Neural cell (in vitro differentiated cells): ENCODE measurements around the gene CABP1. TPM values are rescaled to one million over a fixed set of nuclear protein-coding genes. Genes with fewer than 3 reads are reported as not detected.
"Not testable (repeated sequence)": the region's sequence is repeated elsewhere in the genome, so short reads cannot be mapped to it uniquely, and the experiment has no call there.

Experiments used
- H2AFZ ChIP-seq: fragments of 200-600, 300-800 bp; sonication (generic), shearing (Covaris generic); 2 replicates; pipeline ENCODE4 v1.6.0; 2014; ENCODE audit warnings: low read depth, mild to moderate bottlenecking, antibody characterized with exemption, low read length, moderate library complexity
- H3F3A ChIP-seq: fragments of 200-600 bp; shearing (Covaris generic); 2 replicates; pipeline ENCODE4 v1.6.1; 2016; ENCODE audit warnings: mild to moderate bottlenecking, moderate library complexity, mixed read lengths, antibody characterized with exemption, low read length; ENCODE audit not compliant: insufficient read depth, poor library complexity, severe bottlenecking
- H3K27ac ChIP-seq: fragments of 200-600, 300-800 bp; sonication (generic), shearing (Covaris generic); 2 replicates; pipeline ENCODE4 v1.5.1; 2014; ENCODE audit warnings: mild to moderate bottlenecking, low read length, moderate library complexity
- H3K27me3 ChIP-seq: fragments of 300-800, 200-600 bp; sonication (generic), shearing (Covaris generic); 2 replicates; pipeline ENCODE4 v1.6.0; 2014; ENCODE audit warnings: mild to moderate bottlenecking, low read depth, low read length, moderate library complexity; ENCODE audit not compliant: insufficient read depth
- H3K36me3 ChIP-seq: fragments of 300-800, 200-600 bp; sonication (generic), shearing (Covaris generic); 2 replicates; pipeline ENCODE4 v1.5.1; 2014; ENCODE audit warnings: mild to moderate bottlenecking, antibody characterized with exemption, low read length, moderate library complexity; ENCODE audit not compliant: insufficient read depth
- H3K4me2 ChIP-seq: fragments of 300-800, 200-600 bp; sonication (generic), shearing (Covaris generic); 2 replicates; pipeline ENCODE4 v1.6.0; 2014; ENCODE audit warnings: mild to moderate bottlenecking, low read length
- H3K4me3 ChIP-seq: fragments of 300-800, 200-600 bp; sonication (generic), shearing (Covaris generic); 2 replicates; pipeline ENCODE4 v1.5.1; 2014; ENCODE audit warnings: mild to moderate bottlenecking, low read length, moderate library complexity
- H3K79me2 ChIP-seq: fragments of 200-600 bp; shearing (Covaris generic); replicated peaks from 2 replicates; pipeline ENCODE4 v1.6.0; 2014; ENCODE audit warnings: mild to moderate bottlenecking, low read length, moderate library complexity; ENCODE audit not compliant: insufficient read depth
- H3K9ac ChIP-seq: fragments of 300-800, 200-600 bp; sonication (generic), shearing (Covaris generic); 2 replicates; pipeline ENCODE4 v1.6.1; 2016; ENCODE audit warnings: mild to moderate bottlenecking, low read length, mixed read lengths
- H3K9me2 ChIP-seq: fragments of 200-600 bp; shearing (Covaris generic); 2 replicates; pipeline ENCODE4 v1.6.1; 2016; ENCODE audit warnings: mild to moderate bottlenecking, low read length, mixed read lengths; ENCODE audit not compliant: insufficient read depth
- H3K9me3 ChIP-seq: fragments of 200-600, 300-800 bp; sonication (generic), shearing (Covaris generic); 2 replicates; pipeline ENCODE4 v1.6.1; 2016; ENCODE audit warnings: mild to moderate bottlenecking, mixed run types, low read length, moderate library complexity, mixed read lengths
- H4K20me1 ChIP-seq: fragments of 200-600 bp; shearing (Covaris generic); 2 replicates; pipeline ENCODE4 v1.6.1; 2016; ENCODE audit warnings: mild to moderate bottlenecking, mixed run types; ENCODE audit not compliant: insufficient read depth
- CTCF ChIP-seq: fragments of 450-650 bp; IDR thresholded peaks from 2 replicates; pipeline ENCODE4 v1.5.1; 2014; ENCODE audit warnings: antibody characterized with exemption, mild to moderate bottlenecking, moderate library complexity; ENCODE audit not compliant: poor library complexity, severe bottlenecking
- EZH2 ChIP-seq: fragments of 200-600, 300-800 bp; shearing (Covaris generic), sonication (generic); IDR thresholded peaks from 2 replicates; pipeline ENCODE4 v1.6.1; 2014; ENCODE audit warnings: antibody characterized with exemption, low read length, borderline replicate concordance, mild to moderate bottlenecking; ENCODE audit not compliant: insufficient read depth, poor library complexity, severe bottlenecking
- MXI1 ChIP-seq: fragments of 450-650 bp; conservative IDR thresholded peaks from 2 replicates; pipeline ENCODE4 v1.6.1; 2014; ENCODE audit warnings: antibody characterized with exemption, mild to moderate bottlenecking; ENCODE audit not compliant: poor library complexity, severe bottlenecking
- POLR2AphosphoS5 ChIP-seq: IDR thresholded peaks from 2 replicates; pipeline ENCODE4 v1.6.1; 2012
- RAD21 ChIP-seq: fragments of 450-650 bp; conservative IDR thresholded peaks from 2 replicates; pipeline ENCODE4 v1.6.1; 2014; ENCODE audit warnings: antibody characterized with exemption, mild to moderate bottlenecking, moderate library complexity
- REST ChIP-seq: IDR thresholded peaks from 2 replicates; pipeline ENCODE4 v1.6.1; 2012; ENCODE audit warnings: borderline replicate concordance
- SMC3 ChIP-seq: fragments of 450-650 bp; conservative IDR thresholded peaks from 2 replicates; pipeline ENCODE4 v1.6.1; 2014; ENCODE audit warnings: antibody characterized with exemption, mild to moderate bottlenecking, moderate library complexity; ENCODE audit not compliant: poor library complexity
- TAF1 ChIP-seq: IDR thresholded peaks from 2 replicates; pipeline ENCODE4 v1.6.1; 2012; ENCODE audit warnings: low read depth
- polyA plus RNA-seq: library from polyadenylated mRNA; depleted of rRNA; stranded (reverse); fragments of >200 nt; gene quantifications from 2 replicates; pipeline ENCODE4 v1.2.3, GENCODE V29; 2014

The CABP1 gene
- polyA plus RNA-seq, 1 donor from 2014 or later: 0.71 TPM

- no peaks in the 10 kb centered on the region for H4K20me1 ChIP-seq
- H3K9me2 ChIP-seq: no peaks in the 10 kb centered on the region
- no peaks in the 10 kb centered on the region for H3K79me2 ChIP-seq
- TF ChIP-seq POLR2AphosphoS5 (no peak), RAD21 (no peak), EZH2 (no peak), CTCF (no peak), SMC3 (no peak), MXI1 (no peak)
- H2AFZ ChIP-seq: no peak overlapping the region
- H3K27ac ChIP-seq: no peak overlapping the region
- no peaks in the 10 kb centered on the region for H3F3A ChIP-seq
- H3K9ac ChIP-seq: no peak overlapping the region
- no peaks in the 10 kb centered on the region for H3K36me3 ChIP-seq
- no peaks in the 10 kb centered on the region for H3K27me3 ChIP-seq
- no peak overlapping the region for H3K4me3 ChIP-seq
- H3K4me2 ChIP-seq: no peak overlapping the region
- H3K9me3 ChIP-seq: no peaks in the 10 kb centered on the region
These were observed 40.5 kb upstream of the CABP1 start for GRCh38 chr12:120599672-120600552.

- H3K9me3 ChIP-seq, H3K9me2 ChIP-seq, H3K9ac ChIP-seq, H3K27me3 ChIP-seq, H3K4me3 ChIP-seq, H3F3A ChIP-seq, H3K27ac ChIP-seq, H4K20me1 ChIP-seq, H3K79me2 ChIP-seq, H3K36me3 ChIP-seq, H2AFZ ChIP-seq, H3K4me2 ChIP-seq: not testable (repeated sequence)
These were observed 38.0 kb upstream of the CABP1 start for GRCh38 chr12:120602416-120602815.

- H3K4me3 ChIP-seq: no peak overlapping the region
- H2AFZ ChIP-seq: no peak overlapping the region
- no peak for TF ChIP-seq MXI1
- no peak for TF ChIP-seq CTCF
- no peak for TF ChIP-seq EZH2
- no peak for TF ChIP-seq REST
- TF ChIP-seq SMC3: no peak
- no peak for TF ChIP-seq TAF1
These were observed 29.9 kb upstream of the CABP1 start for GRCh38 chr12:120610560-120610959.

GRCh38 chr12:120611534-120611933 is 28.9 kb upstream of the CABP1 start:
- H3K4me2 ChIP-seq, H3K36me3 ChIP-seq, H3K79me2 ChIP-seq, H3F3A ChIP-seq, H3K9ac ChIP-seq, H3K27ac ChIP-seq, H2AFZ ChIP-seq, H3K9me3 ChIP-seq, H3K27me3 ChIP-seq, H3K9me2 ChIP-seq, H3K4me3 ChIP-seq, H4K20me1 ChIP-seq: not testable (repeated sequence)

More at GRCh38 chr12:120610560-120610959, 29.9 kb upstream of the CABP1 start:
- H3K9ac ChIP-seq: no peak overlapping the region
- H3K9me3 ChIP-seq: no peaks in the 10 kb centered on the region
- no peak overlapping the region for H3K27ac ChIP-seq
- H4K20me1 ChIP-seq: no peaks in the 10 kb centered on the region
- no peaks in the 10 kb centered on the region for H3K79me2 ChIP-seq
- H3F3A ChIP-seq: no peaks in the 10 kb centered on the region
- H3K4me2 ChIP-seq: no peak overlapping the region
- no peaks in the 10 kb centered on the region for H3K27me3 ChIP-seq
- H3K36me3 ChIP-seq: no peaks in the 10 kb centered on the region
- H3K9me2 ChIP-seq: no peaks in the 10 kb centered on the region
